ENCODE measurements around the gene RIPOR1.
"Not testable (repeated sequence)": the region's sequence is repeated elsewhere in the genome, so short reads cannot be mapped to it uniquely, and the experiment has no call there.

GRCh38 chr16:67513892-67514291 lies 14.7 kb upstream of the RIPOR1 start:
- not testable (repeated sequence) for TF ChIP-seq CSRNP3 (CRISPR knock-in tag; IDR thresholded peaks at IDR 0.05); ARNTL (CRISPR knock-in tag; IDR thresholded peaks at IDR 0.05; ENCODE audit: borderline replicate concordance, low read depth); CSDC2 (CRISPR knock-in tag; IDR thresholded peaks at IDR 0.05); ZFP3 (CRISPR knock-in tag; IDR thresholded peaks at IDR 0.05); ZFP30 (CRISPR knock-in tag; IDR thresholded peaks at IDR 0.05); ZNF565 (CRISPR knock-in tag; conservative IDR thresholded peaks at IDR 0.05; ENCODE audit: low read depth); TCF4 (CRISPR knock-in tag; IDR thresholded peaks at IDR 0.05; ENCODE audit: borderline replicate concordance); RARB (CRISPR knock-in tag; IDR thresholded peaks at IDR 0.05); ISL1 (CRISPR knock-in tag; IDR thresholded peaks at IDR 0.05); ZC3H10 (CRISPR knock-in tag; IDR thresholded peaks at IDR 0.05); TOX (CRISPR knock-in tag; IDR thresholded peaks at IDR 0.05; ENCODE audit: borderline replicate concordance)
- TF ChIP-seq, protein P1, sequence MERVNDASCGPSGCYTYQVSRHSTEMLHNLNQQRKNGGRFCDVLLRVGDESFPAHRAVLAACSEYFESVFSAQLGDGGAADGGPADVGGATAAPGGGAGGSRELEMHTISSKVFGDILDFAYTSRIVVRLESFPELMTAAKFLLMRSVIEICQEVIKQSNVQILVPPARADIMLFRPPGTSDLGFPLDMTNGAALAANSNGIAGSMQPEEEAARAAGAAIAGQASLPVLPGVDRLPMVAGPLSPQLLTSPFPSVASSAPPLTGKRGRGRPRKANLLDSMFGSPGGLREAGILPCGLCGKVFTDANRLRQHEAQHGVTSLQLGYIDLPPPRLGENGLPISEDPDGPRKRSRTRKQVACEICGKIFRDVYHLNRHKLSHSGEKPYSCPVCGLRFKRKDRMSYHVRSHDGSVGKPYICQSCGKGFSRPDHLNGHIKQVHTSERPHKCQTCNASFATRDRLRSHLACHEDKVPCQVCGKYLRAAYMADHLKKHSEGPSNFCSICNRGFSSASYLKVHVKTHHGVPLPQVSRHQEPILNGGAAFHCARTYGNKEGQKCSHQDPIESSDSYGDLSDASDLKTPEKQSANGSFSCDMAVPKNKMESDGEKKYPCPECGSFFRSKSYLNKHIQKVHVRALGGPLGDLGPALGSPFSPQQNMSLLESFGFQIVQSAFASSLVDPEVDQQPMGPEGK (CRISPR knock-in tag; IDR thresholded peaks at IDR 0.05; ENCODE audit: borderline replicate concordance): not testable (repeated sequence)
- TF ChIP-seq, protein P2, sequence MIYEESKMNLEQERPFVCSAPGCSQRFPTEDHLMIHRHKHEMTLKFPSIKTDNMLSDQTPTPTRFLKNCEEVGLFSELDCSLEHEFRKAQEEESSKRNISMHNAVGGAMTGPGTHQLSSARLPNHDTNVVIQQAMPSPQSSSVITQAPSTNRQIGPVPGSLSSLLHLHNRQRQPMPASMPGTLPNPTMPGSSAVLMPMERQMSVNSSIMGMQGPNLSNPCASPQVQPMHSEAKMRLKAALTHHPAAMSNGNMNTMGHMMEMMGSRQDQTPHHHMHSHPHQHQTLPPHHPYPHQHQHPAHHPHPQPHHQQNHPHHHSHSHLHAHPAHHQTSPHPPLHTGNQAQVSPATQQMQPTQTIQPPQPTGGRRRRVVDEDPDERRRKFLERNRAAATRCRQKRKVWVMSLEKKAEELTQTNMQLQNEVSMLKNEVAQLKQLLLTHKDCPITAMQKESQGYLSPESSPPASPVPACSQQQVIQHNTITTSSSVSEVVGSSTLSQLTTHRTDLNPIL (CRISPR knock-in tag; IDR thresholded peaks at IDR 0.05; ENCODE audit: low read depth): not testable (repeated sequence)
- TF ChIP-seq, protein P3, sequence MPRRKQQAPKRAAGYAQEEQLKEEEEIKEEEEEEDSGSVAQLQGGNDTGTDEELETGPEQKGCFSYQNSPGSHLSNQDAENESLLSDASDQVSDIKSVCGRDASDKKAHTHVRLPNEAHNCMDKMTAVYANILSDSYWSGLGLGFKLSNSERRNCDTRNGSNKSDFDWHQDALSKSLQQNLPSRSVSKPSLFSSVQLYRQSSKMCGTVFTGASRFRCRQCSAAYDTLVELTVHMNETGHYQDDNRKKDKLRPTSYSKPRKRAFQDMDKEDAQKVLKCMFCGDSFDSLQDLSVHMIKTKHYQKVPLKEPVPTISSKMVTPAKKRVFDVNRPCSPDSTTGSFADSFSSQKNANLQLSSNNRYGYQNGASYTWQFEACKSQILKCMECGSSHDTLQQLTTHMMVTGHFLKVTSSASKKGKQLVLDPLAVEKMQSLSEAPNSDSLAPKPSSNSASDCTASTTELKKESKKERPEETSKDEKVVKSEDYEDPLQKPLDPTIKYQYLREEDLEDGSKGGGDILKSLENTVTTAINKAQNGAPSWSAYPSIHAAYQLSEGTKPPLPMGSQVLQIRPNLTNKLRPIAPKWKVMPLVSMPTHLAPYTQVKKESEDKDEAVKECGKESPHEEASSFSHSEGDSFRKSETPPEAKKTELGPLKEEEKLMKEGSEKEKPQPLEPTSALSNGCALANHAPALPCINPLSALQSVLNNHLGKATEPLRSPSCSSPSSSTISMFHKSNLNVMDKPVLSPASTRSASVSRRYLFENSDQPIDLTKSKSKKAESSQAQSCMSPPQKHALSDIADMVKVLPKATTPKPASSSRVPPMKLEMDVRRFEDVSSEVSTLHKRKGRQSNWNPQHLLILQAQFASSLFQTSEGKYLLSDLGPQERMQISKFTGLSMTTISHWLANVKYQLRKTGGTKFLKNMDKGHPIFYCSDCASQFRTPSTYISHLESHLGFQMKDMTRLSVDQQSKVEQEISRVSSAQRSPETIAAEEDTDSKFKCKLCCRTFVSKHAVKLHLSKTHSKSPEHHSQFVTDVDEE (CRISPR knock-in tag; IDR thresholded peaks at IDR 0.05): not testable (repeated sequence)

Data from SK-N-SH treated with all-trans-retinoic acid at 6 μM for 48 hours (cell line).